H9 (cell line): ENCODE measurements around the gene DCP1B. TPM values are rescaled to one million over a fixed set of nuclear protein-coding genes. Genes with fewer than 3 reads are reported as not detected.

Experiments used
- DNase-seq: peaks from one replicate; pipeline ENCODE4 v3.0.0-alpha.2; 2017
- H2AFZ ChIP-seq: one replicate; pipeline ENCODE4 v1.6.1; 2013; ENCODE audit warnings: mild to moderate bottlenecking, low read length, control low read depth, moderate library complexity
- H2AK5ac ChIP-seq: 2 replicates; pipeline ENCODE4 v1.6.1; 2013; ENCODE audit warnings: low read length, control low read depth, mixed read lengths; ENCODE audit not compliant: insufficient read length
- H2BK120ac ChIP-seq: one replicate; pipeline ENCODE4 v1.6.1; 2013; ENCODE audit warnings: low read depth, mild to moderate bottlenecking, low read length, control low read depth, inconsistent platforms; ENCODE audit not compliant: poor library complexity, severe bottlenecking
- H2BK12ac ChIP-seq: 2 replicates; pipeline ENCODE4 v1.6.1; 2013; ENCODE audit warnings: low read length, control low read depth, mixed read lengths, low read depth; ENCODE audit not compliant: insufficient read length
- H2BK15ac ChIP-seq: 2 replicates; pipeline ENCODE4 v1.6.1; 2013; ENCODE audit warnings: low read depth, low read length, control low read depth
- H2BK20ac ChIP-seq: one replicate; pipeline ENCODE4 v1.6.1; 2013; ENCODE audit warnings: low read depth, mild to moderate bottlenecking, low read length, control low read depth, inconsistent platforms; ENCODE audit not compliant: poor library complexity, severe bottlenecking
- H2BK5ac ChIP-seq: 2 replicates; pipeline ENCODE4 v1.6.1; 2013; ENCODE audit warnings: low read length, control low read depth, mixed read lengths; ENCODE audit not compliant: insufficient read length
- H3K14ac ChIP-seq: 2 replicates; pipeline ENCODE4 v1.6.1; 2013; ENCODE audit warnings: low read length, control low read depth; ENCODE audit not compliant: insufficient read depth
- H3K18ac ChIP-seq: 2 replicates; pipeline ENCODE4 v1.6.1; 2013; ENCODE audit warnings: low read depth, mild to moderate bottlenecking, mixed read lengths, low read length, control low read depth; ENCODE audit not compliant: insufficient read length
- H3K23ac ChIP-seq: 2 replicates; pipeline ENCODE4 v1.6.1; 2013; ENCODE audit warnings: low read length, control low read depth, mixed read lengths, low read depth; ENCODE audit not compliant: insufficient read length
- H3K23me2 ChIP-seq: 2 replicates; pipeline ENCODE4 v1.6.1; 2013; ENCODE audit warnings: low read depth, mild to moderate bottlenecking, mixed read lengths, low read length, control low read depth; ENCODE audit not compliant: insufficient read length, poor library complexity, severe bottlenecking
- H3K27ac ChIP-seq: 2 replicates; pipeline ENCODE4 v1.5.1; 2013; ENCODE audit warnings: low read length, control low read depth, mixed read lengths, low read depth; ENCODE audit not compliant: insufficient read length
- H3K27me3 ChIP-seq: 2 replicates; pipeline ENCODE4 v1.6.1; 2013; ENCODE audit warnings: low read length, control low read depth, inconsistent platforms; ENCODE audit not compliant: insufficient read depth
- H3K4ac ChIP-seq: 2 replicates; pipeline ENCODE4 v1.6.1; 2013; ENCODE audit warnings: low read depth, mild to moderate bottlenecking, control low read depth, inconsistent platforms, low read length, moderate library complexity
- H3K4me1 ChIP-seq: 2 replicates; pipeline ENCODE4 v1.6.1; 2013; ENCODE audit warnings: low read length, control low read depth, inconsistent platforms; ENCODE audit not compliant: insufficient read depth
- H3K4me2 ChIP-seq: 2 replicates; pipeline ENCODE4 v1.6.1; 2013; ENCODE audit warnings: low read length, control low read depth, mixed read lengths; ENCODE audit not compliant: insufficient read length, insufficient read depth
- H3K56ac ChIP-seq: 2 replicates; pipeline ENCODE4 v1.6.1; 2013; ENCODE audit warnings: low read depth, mild to moderate bottlenecking, mixed read lengths, low read length, control low read depth; ENCODE audit not compliant: insufficient read length
- H3K79me1 ChIP-seq: 2 replicates; pipeline ENCODE4 v1.6.1; 2013; ENCODE audit warnings: low read depth, mild to moderate bottlenecking, moderate library complexity, low read length, control low read depth, inconsistent platforms; ENCODE audit not compliant: insufficient read depth, poor library complexity, severe bottlenecking
- H3K79me2 ChIP-seq: 2 replicates; pipeline ENCODE4 v1.6.1; 2013; ENCODE audit warnings: low read length, control low read depth, inconsistent platforms; ENCODE audit not compliant: insufficient read depth
- H3K9ac ChIP-seq: 2 replicates; pipeline ENCODE4 v1.6.1; 2013; ENCODE audit warnings: low read length, control low read depth, mixed read lengths; ENCODE audit not compliant: insufficient read length; ENCODE audit errors: extremely low read depth
- H3K9me3 ChIP-seq: one replicate; pipeline ENCODE4 v1.6.1; 2013; ENCODE audit warnings: low read depth, low read length, inconsistent platforms; ENCODE audit not compliant: control insufficient read depth
- H3T11ph ChIP-seq: one replicate; pipeline ENCODE4 v1.6.1; 2013; ENCODE audit warnings: mild to moderate bottlenecking, low read length, control low read depth, inconsistent platforms
- H4K20me1 ChIP-seq: one replicate; pipeline ENCODE4 v1.6.1; 2013; ENCODE audit not compliant: control insufficient read depth, insufficient read length, insufficient read depth
- H4K5ac ChIP-seq: 2 replicates; pipeline ENCODE4 v1.6.1; 2013; ENCODE audit warnings: low read depth, mild to moderate bottlenecking, mixed read lengths, low read length, control low read depth; ENCODE audit not compliant: insufficient read length
- H4K8ac ChIP-seq: replicated peaks from 2 replicates; pipeline ENCODE4 v1.6.1; 2013; ENCODE audit warnings: low read length, control low read depth, mixed read lengths, low read depth; ENCODE audit not compliant: insufficient read length
- H4K91ac ChIP-seq: 2 replicates; pipeline ENCODE4 v1.6.1; 2013; ENCODE audit warnings: low read depth, mild to moderate bottlenecking, moderate library complexity, mixed read lengths, low read length, control low read depth; ENCODE audit not compliant: insufficient read length
- H3K27ac Mint-ChIP-seq, 3 experiments: 2 replicates in 2 of 3; 3 replicates in 1 of 3; pipeline ENCODE4 v1.8.0; 2020 to 2021; ENCODE audit warnings: mixed read lengths in 3 of 3, mild to moderate bottlenecking in 1 of 3, moderate library complexity in 1 of 3
- H3K27me3 Mint-ChIP-seq: 2 replicates; pipeline ENCODE4 v1.8.0; 2021; ENCODE audit warnings: low read depth, mild to moderate bottlenecking, moderate library complexity, mixed read lengths
- H3K36me3 Mint-ChIP-seq, 3 experiments: 2 replicates in 2 of 3; 3 replicates in 1 of 3; pipeline ENCODE4 v1.8.0; 2020 to 2021; ENCODE audit warnings: low read depth in 3 of 3, mixed read lengths in 3 of 3; ENCODE audit not compliant: insufficient read depth in 1 of 3
- H3K4me1 Mint-ChIP-seq, 2 experiments: 2 replicates each; pipeline ENCODE4 v1.8.0; 2020; ENCODE audit warnings: mixed read lengths in 2 of 2
- H3K4me3 Mint-ChIP-seq, 2 experiments: 2 replicates in 1 of 2; 3 replicates in 1 of 2; pipeline ENCODE4 v1.8.0; 2020 to 2021; ENCODE audit warnings: mild to moderate bottlenecking in 2 of 2, mixed read lengths in 2 of 2, moderate library complexity in 1 of 2
- H3K9me3 Mint-ChIP-seq, 2 experiments: 2 replicates in 1 of 2; 3 replicates in 1 of 2; pipeline ENCODE4 v1.8.0; 2020; ENCODE audit warnings: mild to moderate bottlenecking in 2 of 2, mixed read lengths in 2 of 2, moderate library complexity in 1 of 2
- WGBS: extraction: QIAGEN DNeasy Blood & Tissue Kit; methylation state at CpG from one replicate; pipeline ENCODE4 v1.1.7; 2013; ENCODE audit warnings: missing lambda C conversion rate, low lambda C conversion rate, mixed read lengths; ENCODE audit not compliant: insufficient read length; ENCODE audit errors: extremely low coverage; 5-methylcytosine and 5-hydroxymethylcytosine counted together
- total RNA-seq: library from RNA; stranded (reverse); gene quantifications from 2 replicates; pipeline ENCODE4 v1.2.1, GENCODE V29; 2021
- TF ChIP-seq, protein P1 (sequence below): fragments of 200-600 bp; sonication (generic); conservative IDR thresholded peaks from 3 replicates; pipeline ENCODE4 v1.8.0; 2021; ENCODE audit warnings: antibody characterized with exemption, mild to moderate bottlenecking

DCP1B gene
- total RNA-seq, 1 experiment from 2014 or later: 11.2 TPM

DNA sequence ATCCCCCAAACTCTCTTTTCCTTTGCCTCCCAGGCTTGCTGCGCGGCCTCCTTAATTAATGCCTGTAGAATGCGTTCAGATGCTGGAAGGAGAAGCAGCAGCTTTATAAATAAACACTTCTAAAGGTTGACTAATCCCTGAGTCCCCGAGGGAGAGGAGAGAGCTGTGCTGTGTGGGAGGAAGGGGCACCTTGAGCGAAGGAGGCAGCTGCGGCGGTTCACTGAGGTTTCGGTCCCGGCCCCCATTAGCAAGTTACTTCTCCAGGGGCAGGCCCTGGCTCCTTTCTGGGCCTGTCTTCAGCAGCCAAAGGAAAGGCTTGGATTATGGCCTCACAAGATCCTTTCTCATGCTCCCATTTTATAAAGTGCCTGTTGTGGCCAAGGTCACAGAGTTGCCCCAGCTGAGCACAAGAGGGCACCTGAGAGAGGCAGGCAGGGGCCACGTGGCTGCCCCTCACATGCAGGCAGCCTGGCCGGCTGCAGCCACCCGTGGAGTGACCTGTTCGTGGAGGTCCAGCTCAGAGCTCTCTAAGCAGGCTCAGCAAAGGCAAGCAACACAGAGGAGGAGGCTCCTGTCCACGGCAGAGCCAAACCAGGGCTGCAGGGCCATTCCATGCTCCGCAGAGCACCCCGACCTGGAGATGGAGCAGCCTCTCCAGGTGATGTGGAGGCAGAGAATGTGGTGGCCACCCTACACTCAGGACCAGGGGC, 70.8 kb downstream of the DCP1B start:
- no peak overlapping the region for H2AFZ ChIP-seq
- H4K91ac ChIP-seq: no peak overlapping the region
- H3K9ac ChIP-seq: no peak overlapping the region
- H4K5ac ChIP-seq: no peak overlapping the region
- H3K27ac Mint-ChIP-seq: 0 out of 7 replicates have a peak overlapping the region, but pooled peaks of 1 of the 3 experiments have one; percentile 39
- no peaks in the 10 kb centered on the region for H3K79me1 ChIP-seq
- H3K14ac ChIP-seq: no peak overlapping the region
- H3K27me3 Mint-ChIP-seq: 0 out of 2 replicates have a peak, but pooled peaks cover 3% of the 10 kb centered on the region
- no peaks in the 10 kb centered on the region for H3K4me1 ChIP-seq
- no peak overlapping the region for H4K8ac ChIP-seq
- H3K56ac ChIP-seq: no peak overlapping the region
- no peaks in the 10 kb centered on the region for H3K36me3 Mint-ChIP-seq
- no peaks in the 10 kb centered on the region for H3K79me2 ChIP-seq
- H2AK5ac ChIP-seq: no peak overlapping the region
- H2BK20ac ChIP-seq: no peak overlapping the region
- H3K27ac ChIP-seq: no peak overlapping the region
- H3K4ac ChIP-seq: no peak overlapping the region
- H4K20me1 ChIP-seq: no peaks in the 10 kb centered on the region
- no peaks in the 10 kb centered on the region; a peak in 1 of 5 replicates for H3K9me3 Mint-ChIP-seq
- H3K4me1 Mint-ChIP-seq: peaks cover 2 to 16% of the 10 kb centered on the region in 2 experiments; a peak in 2 of 4 replicates
- TF ChIP-seq, protein P1, sequence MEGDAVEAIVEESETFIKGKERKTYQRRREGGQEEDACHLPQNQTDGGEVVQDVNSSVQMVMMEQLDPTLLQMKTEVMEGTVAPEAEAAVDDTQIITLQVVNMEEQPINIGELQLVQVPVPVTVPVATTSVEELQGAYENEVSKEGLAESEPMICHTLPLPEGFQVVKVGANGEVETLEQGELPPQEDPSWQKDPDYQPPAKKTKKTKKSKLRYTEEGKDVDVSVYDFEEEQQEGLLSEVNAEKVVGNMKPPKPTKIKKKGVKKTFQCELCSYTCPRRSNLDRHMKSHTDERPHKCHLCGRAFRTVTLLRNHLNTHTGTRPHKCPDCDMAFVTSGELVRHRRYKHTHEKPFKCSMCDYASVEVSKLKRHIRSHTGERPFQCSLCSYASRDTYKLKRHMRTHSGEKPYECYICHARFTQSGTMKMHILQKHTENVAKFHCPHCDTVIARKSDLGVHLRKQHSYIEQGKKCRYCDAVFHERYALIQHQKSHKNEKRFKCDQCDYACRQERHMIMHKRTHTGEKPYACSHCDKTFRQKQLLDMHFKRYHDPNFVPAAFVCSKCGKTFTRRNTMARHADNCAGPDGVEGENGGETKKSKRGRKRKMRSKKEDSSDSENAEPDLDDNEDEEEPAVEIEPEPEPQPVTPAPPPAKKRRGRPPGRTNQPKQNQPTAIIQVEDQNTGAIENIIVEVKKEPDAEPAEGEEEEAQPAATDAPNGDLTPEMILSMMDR: peak; percentile 29; the same call in 2 of the 3 replicates
- H3K4me2 ChIP-seq: no peak overlapping the region
- no peak overlapping the region for H2BK12ac ChIP-seq
- H3T11ph ChIP-seq: no peak overlapping the region
- no peak overlapping the region for H3K4me3 Mint-ChIP-seq
- no peak overlapping the region for H3K23ac ChIP-seq
- H2BK120ac ChIP-seq: no peak overlapping the region
- H3K18ac ChIP-seq: no peak overlapping the region
- WGBS: no CpG with 5 or more reads among the region's 16 CpGs
- H2BK5ac ChIP-seq: no peak overlapping the region
- H3K27me3 ChIP-seq: no peaks in the 10 kb centered on the region
- no peak overlapping the region for H2BK15ac ChIP-seq
- peak; percentile 47 for DNase-seq
- H3K9me3 ChIP-seq: no peaks in the 10 kb centered on the region
- H3K23me2 ChIP-seq: no peaks in the 10 kb centered on the region
